ENCODE measurements around the gene CSK. TPM values are rescaled to one million over a fixed set of nuclear protein-coding genes. Genes with fewer than 3 reads are reported as not detected.
A peak's percentile ranks its signal among the peaks of the same experiment; 100 is the strongest.

Gene CSK
- total and polyA plus RNA-seq, 2 experiments from 2014 or later: 11.0 to 18.0 TPM

DNA sequence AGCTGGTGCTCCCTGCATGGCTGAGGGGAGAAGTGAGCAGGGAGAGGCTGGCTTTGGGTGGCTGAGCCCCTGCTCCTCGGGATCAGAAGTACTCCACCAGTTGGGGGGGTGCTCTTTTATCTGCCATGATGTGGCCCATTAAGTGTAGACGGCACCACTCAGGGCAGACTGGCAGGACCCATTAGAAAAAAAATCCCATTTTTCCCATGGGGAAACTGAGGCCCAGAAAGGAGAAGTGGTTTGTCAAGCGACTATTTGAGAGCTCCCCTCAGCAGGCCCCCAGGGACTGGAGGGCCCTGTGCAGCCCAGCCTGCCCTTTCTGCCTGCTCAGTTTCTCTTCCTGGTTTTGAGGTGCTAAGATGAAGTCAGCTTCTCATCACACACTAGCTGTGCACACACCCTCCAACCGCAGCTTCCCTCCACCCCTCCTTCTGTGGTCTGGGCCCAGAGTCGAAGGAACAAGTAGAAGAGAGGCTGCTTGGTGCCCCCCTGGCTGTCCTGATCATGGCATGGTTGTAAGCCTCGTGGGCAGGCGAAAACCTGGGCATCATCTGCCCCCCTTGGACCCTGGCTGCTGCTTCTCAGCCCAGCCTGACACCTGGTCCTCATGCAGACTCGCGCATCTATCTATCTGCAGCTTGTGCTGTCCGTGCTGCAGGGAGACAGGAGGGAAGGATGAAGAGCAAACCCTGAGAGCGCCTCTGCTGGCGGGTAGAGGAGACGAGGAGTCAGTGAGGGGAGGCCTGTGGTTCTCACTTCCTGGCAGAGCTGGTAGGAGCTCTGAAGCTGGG, 5.6 kb downstream of the CSK start:
- in situ Hi-C loops (cut with MboI): no loop called here
- DNase-seq: peak; percentile 74
- H2AFZ ChIP-seq: no peak overlapping the region
- TF ChIP-seq EZH2phosphoT487 (IDR thresholded peaks at IDR 0.05; ENCODE audit: insufficient read depth, low read depth) (no peak), EZH2 (IDR thresholded peaks at IDR 0.05; ENCODE audit: insufficient read depth, poor library complexity, severe bottlenecking) (no peak)
- no peak overlapping the region for H3K9ac ChIP-seq
- no peaks in the 10 kb centered on the region for H3K36me3 ChIP-seq (ENCODE audit: low read depth)
- 61% methylated on average over 13 of the region's 13 CpGs for WGBS, 2 experiments (ENCODE audit: low coverage in 1 of 2, low lambda C conversion rate in 2 of 2, missing lambda C conversion rate in 2 of 2)
- no peak overlapping the region for H3K4me3 ChIP-seq
- H3K9me3 ChIP-seq (ENCODE audit: low read depth): no peaks in the 10 kb centered on the region
- H4K20me1 ChIP-seq (ENCODE audit: insufficient read depth): no peaks in the 10 kb centered on the region; the same call in 1 of the 2 replicates
- no peaks in the 10 kb centered on the region for H3K27me3 ChIP-seq (replicated peaks; ENCODE audit: insufficient read depth)
- H3K79me2 ChIP-seq (ENCODE audit: insufficient read depth): peaks cover 99% of the 10 kb centered on the region
- no peaks in the 10 kb centered on the region for H3K9me2 ChIP-seq (ENCODE audit: insufficient read depth)
- peaks cover 38% of the 10 kb centered on the region for H3K4me1 ChIP-seq (ENCODE audit: insufficient read depth)
- no peak overlapping the region for H3K27ac ChIP-seq
- H3F3A ChIP-seq (ENCODE audit: insufficient read depth): peaks cover 6% of the 10 kb centered on the region; the same call in 1 of the 2 replicates
- no peak overlapping the region for H3K4me2 ChIP-seq (ENCODE audit: unreplicated experiment)

DNA sequence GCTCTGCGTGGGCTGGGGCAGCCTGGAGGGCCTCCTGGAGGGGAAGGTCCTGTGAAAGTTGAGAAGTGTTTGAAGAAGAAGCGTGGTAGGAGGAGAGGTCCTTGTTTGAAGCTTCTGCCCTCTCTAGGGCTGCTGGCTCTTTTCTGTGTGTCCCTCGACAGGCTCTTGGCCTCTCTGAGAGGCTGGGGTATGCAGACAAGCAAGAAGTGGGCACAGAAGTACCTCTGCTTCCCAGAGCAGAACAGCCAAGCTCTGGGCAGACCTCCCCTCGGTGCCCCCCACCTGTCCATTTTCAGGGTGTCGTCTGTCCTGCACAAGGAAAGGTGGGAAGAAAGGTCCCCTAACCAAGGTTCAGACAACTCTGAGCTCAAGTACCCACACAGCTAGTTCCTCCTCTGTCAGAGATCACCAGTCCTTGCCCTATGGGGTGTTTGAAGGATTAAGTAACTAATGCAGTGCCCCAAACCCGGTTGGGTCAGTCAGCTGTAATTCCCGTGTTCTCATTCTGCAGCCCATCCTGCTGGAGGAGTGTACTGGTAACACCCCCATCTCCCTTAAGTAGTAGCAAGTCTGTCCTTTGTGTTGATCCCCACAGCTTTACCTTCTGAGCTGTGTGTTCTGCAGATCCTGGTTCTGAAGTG, 6.3 kb downstream of the CSK start:
- Histone ChIP-seq H3K4me1 (ENCODE audit: insufficient read depth) (peaks cover 37% of the 10 kb centered on the region), H3K4me2 (ENCODE audit: unreplicated experiment) (no peak overlapping the region)

DNA sequence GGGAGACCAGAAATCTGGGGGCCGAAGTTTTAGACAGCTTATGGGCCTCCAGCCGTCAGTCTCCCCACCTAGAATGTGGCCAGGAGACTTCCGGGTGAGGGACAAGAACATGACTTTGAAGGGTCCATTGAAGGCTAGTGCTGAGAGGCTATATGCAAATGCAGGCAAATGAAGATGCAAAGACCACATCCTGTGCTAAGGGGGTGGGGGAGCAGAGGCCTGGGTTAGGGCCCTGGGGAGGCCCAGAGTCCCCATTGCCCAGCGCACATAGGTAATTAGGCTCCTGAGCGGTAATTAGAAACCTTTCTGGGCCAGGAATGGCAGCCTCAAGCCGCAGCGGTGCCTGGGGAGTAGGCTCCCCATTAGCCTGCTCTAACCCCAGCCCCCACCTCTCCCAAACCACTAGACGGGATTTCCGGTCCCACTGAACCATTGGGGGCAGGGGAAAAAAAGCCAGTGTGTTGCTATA, 6.8 kb downstream of the CSK start:
- Histone ChIP-seq H3K9me2 (ENCODE audit: insufficient read depth) (no peaks in the 10 kb centered on the region), H3K9ac (no peak overlapping the region), H3K27ac (no peak overlapping the region), H4K20me1 (ENCODE audit: insufficient read depth) (no peaks in the 10 kb centered on the region; the same call in 1 of the 2 replicates), H3F3A (ENCODE audit: insufficient read depth) (peaks cover 6% of the 10 kb centered on the region; the same call in 1 of the 2 replicates), H3K36me3 (ENCODE audit: low read depth) (no peaks in the 10 kb centered on the region), H3K79me2 (ENCODE audit: insufficient read depth) (peaks cover 99% of the 10 kb centered on the region), H3K4me3 (no peak overlapping the region), H3K4me1 (ENCODE audit: insufficient read depth) (peaks cover 31% of the 10 kb centered on the region), H3K4me2 (ENCODE audit: unreplicated experiment) (no peak overlapping the region), H2AFZ (no peak overlapping the region), H3K27me3 (replicated peaks; ENCODE audit: insufficient read depth) (no peaks in the 10 kb centered on the region), H3K9me3 (ENCODE audit: low read depth) (no peaks in the 10 kb centered on the region)
- in situ Hi-C loops (cut with MboI): no loop called here
- no peak for DNase-seq
- TF ChIP-seq EZH2phosphoT487 (IDR thresholded peaks at IDR 0.05; ENCODE audit: insufficient read depth, low read depth): no peak
- no peak for TF ChIP-seq EZH2 (IDR thresholded peaks at IDR 0.05; ENCODE audit: insufficient read depth, poor library complexity, severe bottlenecking)
- 73 to 81% methylated on average over 9 of the region's 9 CpGs for WGBS, 2 experiments (ENCODE audit: low coverage in 1 of 2, low lambda C conversion rate in 2 of 2, missing lambda C conversion rate in 2 of 2)

More for the DNA sequence above, 6.3 kb downstream of the CSK start:
- peaks cover 99% of the 10 kb centered on the region for H3K79me2 ChIP-seq (ENCODE audit: insufficient read depth)
- TF ChIP-seq EZH2phosphoT487 (IDR thresholded peaks at IDR 0.05; ENCODE audit: insufficient read depth, low read depth) (no peak), EZH2 (IDR thresholded peaks at IDR 0.05; ENCODE audit: insufficient read depth, poor library complexity, severe bottlenecking) (no peak)
- no peaks in the 10 kb centered on the region for H3K9me3 ChIP-seq (ENCODE audit: low read depth)
- no peak for DNase-seq
- no peaks in the 10 kb centered on the region; the same call in 1 of the 2 replicates for H4K20me1 ChIP-seq (ENCODE audit: insufficient read depth)
- no peak overlapping the region for H2AFZ ChIP-seq
- H3K4me3 ChIP-seq: no peak overlapping the region
- no peaks in the 10 kb centered on the region for H3K27me3 ChIP-seq (replicated peaks; ENCODE audit: insufficient read depth)
- 67 to 71% methylated on average over 7 of the region's 7 CpGs for WGBS, 2 experiments (ENCODE audit: low coverage in 1 of 2, low lambda C conversion rate in 2 of 2, missing lambda C conversion rate in 2 of 2)
- no peak overlapping the region for H3K9ac ChIP-seq
- no peaks in the 10 kb centered on the region for H3K9me2 ChIP-seq (ENCODE audit: insufficient read depth)
- H3F3A ChIP-seq (ENCODE audit: insufficient read depth): peaks cover 6% of the 10 kb centered on the region; the same call in 1 of the 2 replicates
- H3K27ac ChIP-seq: no peak overlapping the region
- H3K36me3 ChIP-seq (ENCODE audit: low read depth): no peaks in the 10 kb centered on the region
- in situ Hi-C loops (cut with MboI): no loop called here

DNA sequence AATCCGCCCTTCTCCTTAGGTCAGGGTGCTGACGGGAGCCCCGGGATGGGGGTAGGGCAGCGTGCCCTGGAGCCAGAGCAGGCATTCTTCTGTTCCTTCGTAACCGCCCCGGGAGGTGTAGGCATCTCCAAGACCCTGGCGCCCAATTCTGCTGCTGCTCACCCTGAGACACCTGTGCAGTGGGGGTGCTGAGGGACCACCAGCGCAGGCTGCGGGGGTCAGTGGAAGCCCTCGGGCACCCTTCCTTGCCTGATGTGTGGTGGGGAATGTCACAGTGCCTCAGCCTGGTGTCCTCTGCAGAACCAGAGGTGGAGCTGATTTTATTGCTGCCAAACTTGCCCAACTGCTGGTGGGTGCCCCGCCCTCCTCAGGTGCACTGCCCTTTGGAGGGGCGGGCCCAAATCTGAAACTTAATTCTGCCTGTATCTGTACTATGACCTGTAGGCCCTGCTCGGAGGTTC, 7.3 kb downstream of the CSK start:
- no peak overlapping the region for H3K4me2 ChIP-seq (ENCODE audit: unreplicated experiment)
- WGBS, 2 experiments (ENCODE audit: low coverage in 1 of 2, low lambda C conversion rate in 2 of 2, missing lambda C conversion rate in 2 of 2): 87 to 91% methylated on average over 12 to 13 of the region's 14 CpGs
- H3K4me1 ChIP-seq (ENCODE audit: insufficient read depth): peaks cover 27% of the 10 kb centered on the region
- no peaks in the 10 kb centered on the region for H3K27me3 ChIP-seq (replicated peaks; ENCODE audit: insufficient read depth)
- H3K9me3 ChIP-seq (ENCODE audit: low read depth): no peaks in the 10 kb centered on the region
- no peaks in the 10 kb centered on the region for H3K36me3 ChIP-seq (ENCODE audit: low read depth)
- in situ Hi-C loops (cut with MboI): no loop called here
- H3K27ac ChIP-seq: no peak overlapping the region
- DNase-seq: no peak
- no peak for TF ChIP-seq EZH2 (IDR thresholded peaks at IDR 0.05; ENCODE audit: insufficient read depth, poor library complexity, severe bottlenecking)
- TF ChIP-seq EZH2phosphoT487 (IDR thresholded peaks at IDR 0.05; ENCODE audit: insufficient read depth, low read depth): no peak
- H3F3A ChIP-seq (ENCODE audit: insufficient read depth): peaks cover 6% of the 10 kb centered on the region; the same call in 1 of the 2 replicates
- no peaks in the 10 kb centered on the region for H3K9me2 ChIP-seq (ENCODE audit: insufficient read depth)
- no peaks in the 10 kb centered on the region; the same call in 1 of the 2 replicates for H4K20me1 ChIP-seq (ENCODE audit: insufficient read depth)
- H3K4me3 ChIP-seq: no peak overlapping the region
- peaks cover 97% of the 10 kb centered on the region for H3K79me2 ChIP-seq (ENCODE audit: insufficient read depth)
- no peak overlapping the region for H2AFZ ChIP-seq
- no peak overlapping the region for H3K9ac ChIP-seq

Data from GM23248 (cell line).